ENCODE measurements around the gene CD1D.
A peak's percentile ranks its signal among the peaks of the same experiment; 100 is the strongest.
"Not testable (repeated sequence)": the region's sequence is repeated elsewhere in the genome, so short reads cannot be mapped to it uniquely, and the experiment has no call there.

The CD1D gene

GRCh38 chr1:158176399-158176798 is 4.3 kb upstream of the CD1D start:
- DNase-seq (ENCODE audit: low read depth): no peak

DNA sequence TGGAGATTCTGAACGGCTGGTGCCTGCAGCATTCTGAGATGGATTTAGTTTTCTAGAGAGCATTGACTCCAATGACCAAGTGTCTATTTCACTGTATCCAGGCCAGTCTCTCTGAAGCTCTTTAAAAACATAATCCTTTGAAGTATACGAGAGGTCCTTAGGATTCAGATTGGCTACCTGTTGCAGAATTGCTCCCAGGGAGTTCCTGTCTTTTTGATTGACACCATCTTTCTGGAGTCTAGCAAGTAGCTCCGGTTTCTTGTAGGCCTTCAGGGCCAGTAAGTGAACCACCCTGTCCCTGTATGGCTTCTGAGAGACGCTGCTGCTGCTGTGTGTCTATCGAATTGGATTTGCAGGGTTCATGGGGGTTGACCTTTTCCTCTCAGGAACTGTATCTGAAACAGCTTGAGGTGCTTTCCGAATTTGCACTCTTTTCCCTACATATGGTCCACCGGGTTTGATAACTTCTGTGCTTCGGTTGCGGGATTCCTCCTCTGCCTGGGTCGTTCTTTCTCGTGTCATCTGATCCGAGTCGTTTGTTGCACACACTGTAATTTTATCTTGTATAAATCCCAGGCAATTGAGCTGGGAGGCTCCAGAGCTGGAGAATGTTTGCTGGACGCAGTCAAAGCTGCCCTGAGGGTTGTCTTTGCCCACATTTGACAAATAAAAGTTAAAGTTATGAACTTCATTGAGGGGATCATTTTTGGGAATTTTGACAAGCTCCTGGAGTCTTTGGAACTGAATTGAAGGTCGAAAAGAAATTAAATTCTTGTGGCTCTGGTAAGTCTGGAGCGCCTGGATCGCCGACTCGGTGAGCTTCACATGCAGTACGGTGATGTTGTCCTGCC is 3.6 kb upstream of the CD1D start:
- DNase-seq (ENCODE audit: low read depth): not testable (repeated sequence)

GRCh38 chr1:158177700-158178450 is 2.8 kb upstream of the CD1D start:
- peak; percentile 35 for DNase-seq (ENCODE audit: low read depth)

DNA sequence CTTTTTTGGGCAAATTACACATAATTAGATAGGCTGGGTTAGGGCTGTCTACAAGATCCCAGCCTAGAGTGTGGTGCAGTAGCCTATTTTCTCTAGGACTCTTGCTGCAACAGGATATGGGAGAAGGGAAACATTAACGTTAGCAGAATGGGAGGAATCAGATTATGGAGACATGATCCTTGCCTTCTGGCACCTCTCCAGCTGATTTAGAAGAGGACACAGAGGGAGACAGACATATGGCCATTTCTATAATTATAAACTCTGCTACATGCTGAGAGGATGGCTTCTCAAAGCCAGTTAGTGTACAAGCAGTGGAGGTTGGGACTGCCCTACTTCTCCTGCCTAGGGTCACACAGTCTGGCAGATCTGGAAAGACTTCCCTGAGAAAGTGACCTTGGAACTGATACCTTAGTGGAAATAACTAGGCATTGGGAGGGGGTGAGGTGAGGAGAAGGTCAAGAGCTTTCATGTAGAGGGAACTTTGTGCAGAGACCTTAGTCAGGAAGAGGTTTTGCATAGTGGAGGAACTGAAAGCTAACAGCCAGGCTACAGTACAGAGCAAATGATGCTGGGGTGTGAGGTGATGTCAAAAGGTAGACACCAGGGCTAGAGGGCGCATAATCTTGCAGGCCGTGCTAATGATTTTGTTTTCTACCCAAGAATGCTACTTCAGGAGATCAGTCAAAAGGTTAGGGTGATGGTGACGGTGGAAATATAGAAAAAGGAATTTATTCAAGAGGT is 1.2 kb upstream of the CD1D start:
- DNase-seq (ENCODE audit: low read depth): no peak

DNA sequence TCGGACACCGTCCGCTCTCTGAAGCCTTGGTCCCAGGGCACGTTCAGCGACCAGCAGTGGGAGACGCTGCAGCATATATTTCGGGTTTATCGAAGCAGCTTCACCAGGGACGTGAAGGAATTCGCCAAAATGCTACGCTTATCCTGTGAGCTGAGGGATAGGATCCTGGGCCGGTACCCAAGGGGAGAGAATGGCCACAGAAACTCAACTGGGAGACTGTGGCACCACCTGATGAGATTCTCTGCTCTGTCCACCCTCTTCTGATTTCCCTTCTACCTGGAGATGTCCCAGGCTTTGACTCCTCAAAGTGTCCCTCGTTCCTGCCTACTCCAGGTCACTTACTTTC is 855 bp downstream of the CD1D start:
- no peak for DNase-seq (ENCODE audit: low read depth)

DNA sequence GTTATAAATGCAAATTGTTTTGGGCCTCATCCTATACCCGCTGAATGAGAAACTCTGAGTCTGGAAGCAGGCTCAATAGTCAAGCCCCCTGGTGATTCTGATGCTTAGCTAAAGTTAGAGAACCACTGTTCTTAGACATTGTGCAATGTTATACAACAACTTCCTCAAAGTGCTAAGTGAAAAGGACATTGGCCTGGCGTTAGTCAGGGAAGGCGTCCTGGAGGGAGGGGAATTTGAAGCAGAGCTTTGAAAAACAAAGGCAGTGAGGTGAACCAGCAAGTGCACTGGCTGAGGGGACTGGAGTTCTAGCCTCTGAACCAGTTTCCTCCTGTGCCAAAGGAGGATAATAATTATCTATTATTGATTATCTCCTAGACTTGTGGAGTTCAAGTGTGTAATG is 5.1 kb downstream of the CD1D start:
- no peak for DNase-seq (ENCODE audit: low read depth)

DNA sequence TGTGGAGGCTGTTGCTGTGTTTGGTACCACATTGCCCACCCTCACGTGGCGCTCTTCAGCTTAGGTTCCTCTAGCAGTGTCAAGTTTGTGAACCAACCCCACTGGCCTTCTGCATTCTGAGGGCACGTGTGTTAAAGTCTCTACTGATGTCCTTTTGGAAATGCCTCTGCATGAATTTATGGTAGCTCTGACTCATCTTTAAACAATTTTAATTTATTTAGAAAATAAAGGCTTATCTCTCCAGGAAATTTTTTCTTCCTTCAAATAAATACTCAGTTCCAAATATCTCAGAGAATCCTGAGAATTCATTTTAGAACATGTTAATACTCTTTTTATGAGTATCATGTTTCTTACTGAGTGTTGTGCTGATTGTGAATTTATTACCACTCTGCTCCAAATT is 5.5 kb downstream of the CD1D start:
- DNase-seq (ENCODE audit: low read depth): no peak

DNA sequence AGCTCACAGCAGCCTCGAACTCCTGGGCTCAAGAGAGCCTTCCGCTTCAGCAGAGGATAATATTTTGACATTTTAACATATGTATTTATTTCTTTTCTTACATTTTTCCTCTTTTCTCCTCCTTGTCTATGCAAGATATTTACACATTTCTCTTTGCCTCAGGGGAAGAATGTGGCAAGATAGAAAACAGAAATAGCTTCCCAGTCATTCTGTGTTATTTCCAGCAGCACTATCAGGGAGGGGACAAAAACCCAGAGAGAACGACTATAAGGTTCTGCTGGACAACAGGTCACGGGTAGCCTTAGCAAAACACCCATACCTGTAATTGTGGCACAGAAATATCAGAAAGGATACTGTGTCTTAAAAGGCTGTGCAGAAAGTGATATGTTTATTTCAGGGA is 7.9 kb downstream of the CD1D start:
- DNase-seq (ENCODE audit: low read depth): no peak

- no peak for DNase-seq (ENCODE audit: low read depth)
These were observed 8.9 kb downstream of the CD1D start for GRCh38 chr1:158189624-158190023.

- DNase-seq (ENCODE audit: low read depth): no peak
These were observed 10.6 kb downstream of the CD1D start for GRCh38 chr1:158191299-158191698.

GRCh38 chr1:158196461-158196860 is 15.8 kb downstream of the CD1D start:
- no peak for DNase-seq (ENCODE audit: low read depth)

- DNase-seq (ENCODE audit: low read depth): peak; percentile 26
These were observed 19.2 kb downstream of the CD1D start for GRCh38 chr1:158199849-158200248.

- DNase-seq (ENCODE audit: low read depth): no peak
These were observed 19.8 kb downstream of the CD1D start for GRCh38 chr1:158200527-158200926.

DNA sequence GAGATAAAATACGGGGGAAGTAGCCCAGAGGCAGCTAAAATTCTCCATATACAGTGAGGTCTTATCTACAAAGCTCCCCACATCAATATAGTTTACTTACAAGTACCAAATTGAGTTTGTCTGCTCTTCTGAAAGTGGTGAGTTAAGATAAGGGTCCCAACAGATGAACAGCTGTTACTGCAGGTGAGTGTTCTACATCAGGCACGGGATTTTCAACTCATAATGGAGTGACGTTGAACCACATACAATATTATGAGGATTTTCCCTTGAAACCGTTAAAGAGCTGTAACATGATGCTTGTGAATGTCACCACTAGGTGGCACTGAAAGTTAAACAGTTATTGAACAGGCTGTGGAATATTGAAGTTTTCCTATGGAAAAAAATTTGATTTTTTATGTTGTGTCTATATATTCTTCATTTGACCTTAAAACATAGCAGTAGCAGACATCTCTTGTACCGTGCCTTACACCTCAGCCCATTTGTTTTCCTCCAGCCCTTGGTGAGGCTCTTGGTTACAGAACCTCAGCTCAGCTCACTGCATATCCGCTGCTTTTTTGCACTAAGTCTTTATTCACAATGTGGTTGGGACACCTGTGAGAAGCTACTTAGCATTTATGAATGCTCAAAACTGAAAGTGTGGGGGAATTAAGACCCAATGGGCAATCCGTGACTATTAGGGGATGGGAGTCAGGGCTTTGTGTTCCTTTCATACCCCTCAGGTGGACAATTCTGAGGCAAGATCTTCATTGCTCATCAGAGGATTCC is 23.2 kb downstream of the CD1D start:
- peak; percentile 60 for DNase-seq (ENCODE audit: low read depth)

DNA sequence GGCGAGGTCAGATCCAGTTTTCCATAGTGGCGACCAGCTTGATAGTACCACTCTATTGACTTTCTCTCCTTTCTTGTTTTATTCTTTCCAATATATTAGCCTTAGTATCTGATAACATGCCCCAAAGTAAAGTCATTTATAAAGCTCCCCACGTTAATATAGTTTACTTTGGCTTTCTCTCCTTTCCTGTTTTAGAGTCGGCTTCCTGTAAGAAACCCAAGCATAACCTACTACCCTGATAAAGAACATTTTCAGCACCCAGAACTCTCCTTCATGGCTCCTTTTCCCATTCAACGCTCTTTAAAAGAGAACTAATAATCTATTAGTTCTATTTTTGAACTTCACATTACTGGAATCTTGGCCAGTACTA is 23.7 kb downstream of the CD1D start:
- DNase-seq (ENCODE audit: low read depth): no peak

- DNase-seq (ENCODE audit: low read depth): no peak
These were observed 28.0 kb downstream of the CD1D start for GRCh38 chr1:158208586-158209116.

DNA sequence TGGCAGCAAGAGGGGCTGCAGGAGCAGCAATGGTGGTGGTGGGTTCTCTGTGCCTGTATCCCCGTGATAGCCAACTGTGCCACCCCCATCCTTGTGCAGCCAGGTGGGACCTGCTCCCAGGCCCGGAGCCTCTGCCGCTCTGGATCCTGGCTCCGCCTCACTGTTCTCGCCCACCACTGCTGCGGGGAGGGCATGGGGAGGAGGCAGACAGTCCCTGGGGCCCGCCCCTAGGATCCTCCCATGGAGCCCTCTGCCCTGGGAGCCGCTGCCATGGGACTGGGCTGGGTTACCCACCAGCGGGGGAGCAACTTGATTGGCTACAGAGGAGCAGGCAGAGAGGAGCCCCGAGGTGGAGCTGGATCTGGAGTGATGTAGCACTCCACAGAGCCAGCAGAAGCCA is 31.6 kb downstream of the CD1D start:
- no peak for DNase-seq (ENCODE audit: low read depth)

- DNase-seq (ENCODE audit: low read depth): not testable (repeated sequence)
These were observed 42.8 kb downstream of the CD1D start for GRCh38 chr1:158223445-158223844.

DNA sequence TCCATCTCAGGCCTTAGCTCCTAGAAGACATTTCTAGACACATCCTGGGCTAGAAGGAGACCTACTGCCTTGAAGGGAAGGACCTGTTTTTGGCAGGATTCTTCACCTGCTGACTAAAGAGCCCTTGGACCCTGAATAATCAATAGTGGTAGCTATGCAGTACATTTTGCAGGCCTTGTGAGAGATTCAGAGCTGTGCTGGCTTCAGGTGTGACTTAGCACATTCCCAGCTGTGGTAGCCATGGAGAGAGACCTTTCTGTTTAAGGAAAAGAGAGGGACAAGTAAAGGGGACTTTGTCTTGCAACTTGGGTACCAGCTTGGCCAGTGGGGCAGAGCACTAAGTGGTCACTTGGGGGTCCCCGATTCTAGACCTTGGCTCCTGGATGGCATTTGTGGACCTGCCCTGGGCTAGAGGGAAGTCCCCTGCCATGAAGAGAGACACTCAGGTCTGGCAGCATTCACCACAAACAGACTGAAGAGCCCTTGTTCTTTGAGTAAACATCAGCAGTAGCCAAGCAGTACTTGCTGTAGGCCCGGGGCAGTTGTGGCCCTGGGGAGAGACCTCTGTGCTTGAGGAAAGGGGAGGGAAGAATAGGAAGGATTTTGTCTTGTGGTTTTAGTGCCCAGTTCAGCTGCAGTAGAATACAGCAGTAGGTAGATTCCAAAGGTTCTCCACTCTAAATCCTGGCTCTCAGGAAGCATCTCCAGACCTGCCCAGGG is 47.4 kb downstream of the CD1D start:
- DNase-seq (ENCODE audit: low read depth): no peak

Data from amniotic epithelial cell (primary cell).